SIG-M5 (cell line): ENCODE data around the gene TFCP2.
A peak's percentile ranks its signal among the peaks of the same experiment; 100 is the strongest.
"Not testable (repeated sequence)": the region's sequence is repeated elsewhere in the genome, so short reads cannot be mapped to it uniquely, and the experiment has no call there.

Experiments used
- DNase-seq: peaks from one replicate; lab custom pipeline; 2025; lab: John Stamatoyannopoulos, UW

TFCP2 gene

DNA sequence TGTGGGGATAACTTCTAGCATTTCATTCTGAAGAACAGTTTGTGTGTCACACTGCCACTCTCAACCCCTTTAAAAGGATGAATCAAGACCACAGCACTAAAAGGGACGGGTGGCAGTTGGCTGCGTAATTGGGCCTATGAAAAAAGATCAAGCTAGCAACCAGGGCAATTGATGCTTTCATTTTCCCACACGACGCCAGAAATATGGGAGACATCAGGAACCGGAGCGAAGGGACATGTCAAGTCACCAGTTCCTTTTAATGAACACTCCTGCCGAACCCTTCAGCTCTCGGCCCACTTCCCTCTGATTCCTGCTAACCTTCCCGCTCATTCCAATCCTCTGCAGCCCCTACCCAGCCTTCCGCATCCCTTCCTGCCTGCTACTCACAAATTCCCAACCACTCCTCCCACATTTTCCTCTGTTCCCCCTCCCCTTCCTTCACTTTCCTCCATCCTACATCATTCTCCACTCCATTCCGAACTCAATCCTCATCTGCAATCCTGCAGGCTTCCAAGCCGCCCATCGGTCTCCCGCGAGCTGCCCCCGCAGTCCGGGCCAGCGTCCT, 90.3 kb downstream of the TFCP2 start:
- no peak for DNase-seq

DNA sequence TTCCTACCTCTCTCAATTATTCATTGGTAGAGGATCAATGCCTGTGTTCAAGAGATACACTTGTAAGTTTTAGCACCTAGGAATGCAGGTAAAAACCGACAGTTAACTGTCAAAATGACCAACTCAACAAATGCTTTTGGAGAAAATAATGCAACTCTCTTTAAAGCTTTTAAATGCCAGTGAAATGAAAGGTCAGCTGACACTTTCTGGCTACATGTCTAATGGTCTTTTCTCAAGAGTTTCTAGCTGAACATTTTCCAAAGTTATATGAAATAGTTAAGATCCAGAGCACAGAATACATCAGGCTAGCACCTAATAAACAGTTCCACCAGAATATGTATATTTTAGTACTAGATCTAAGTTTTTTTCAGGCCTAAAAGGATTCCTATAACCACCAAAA, 91.5 kb downstream of the TFCP2 start:
- no peak for DNase-seq

DNA sequence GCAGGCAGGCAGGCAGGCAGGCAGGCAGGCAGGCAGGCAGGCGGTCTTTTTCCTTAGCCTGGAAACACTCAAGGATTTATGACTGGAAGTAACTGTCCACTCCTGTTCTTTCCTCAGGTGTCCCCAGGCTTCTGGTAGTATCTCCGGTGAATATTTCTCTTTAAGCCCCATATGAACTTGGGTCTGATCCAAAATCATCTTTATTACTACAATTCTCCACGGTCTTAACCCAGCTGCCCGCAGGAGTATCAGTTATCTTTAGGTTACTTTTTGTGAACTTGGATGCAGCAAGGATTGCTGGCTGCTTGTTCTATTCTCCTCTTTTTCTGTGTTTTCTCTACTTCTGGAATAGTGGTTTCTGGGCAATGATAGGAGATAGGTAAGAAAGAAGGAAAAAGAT, 92.8 kb downstream of the TFCP2 start:
- DNase-seq: no peak

DNA sequence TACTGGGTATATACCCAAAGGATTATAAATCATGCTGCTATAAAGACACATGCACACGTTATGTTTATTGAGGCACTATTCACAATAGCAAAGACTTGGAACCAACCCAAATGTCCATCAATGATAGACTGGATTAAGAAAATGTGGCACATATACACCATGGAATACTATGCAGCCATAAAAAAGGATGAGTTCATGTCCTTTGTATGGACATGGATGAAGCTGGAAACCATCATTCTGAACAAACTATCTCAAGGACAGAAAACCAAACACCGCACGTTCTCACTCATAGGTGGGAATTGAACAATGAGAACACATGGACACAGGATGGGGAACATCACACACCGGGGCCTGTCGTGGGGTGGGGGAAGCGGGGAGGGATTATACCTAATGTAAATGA, 94.1 kb downstream of the TFCP2 start:
- DNase-seq: not testable (repeated sequence)

DNA sequence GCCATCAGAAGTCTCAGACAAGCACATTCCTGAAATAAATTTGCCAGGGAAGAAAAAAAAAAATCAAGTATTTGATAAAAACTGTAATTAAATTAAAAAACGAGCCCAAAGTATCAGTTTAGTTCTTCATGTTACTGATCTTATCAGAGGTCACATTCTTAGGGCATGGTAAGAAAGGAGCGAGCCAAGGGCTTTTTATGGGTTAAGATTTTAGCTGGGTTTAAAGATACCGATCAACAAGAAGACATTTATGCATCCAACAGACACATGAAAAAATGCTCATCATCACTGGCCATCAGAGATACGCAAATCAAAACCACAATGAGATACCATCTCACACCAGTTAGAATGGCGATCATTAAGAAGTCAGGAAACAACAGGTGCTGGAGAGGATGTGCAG, 94.6 kb downstream of the TFCP2 start:
- DNase-seq: not testable (repeated sequence)

DNA sequence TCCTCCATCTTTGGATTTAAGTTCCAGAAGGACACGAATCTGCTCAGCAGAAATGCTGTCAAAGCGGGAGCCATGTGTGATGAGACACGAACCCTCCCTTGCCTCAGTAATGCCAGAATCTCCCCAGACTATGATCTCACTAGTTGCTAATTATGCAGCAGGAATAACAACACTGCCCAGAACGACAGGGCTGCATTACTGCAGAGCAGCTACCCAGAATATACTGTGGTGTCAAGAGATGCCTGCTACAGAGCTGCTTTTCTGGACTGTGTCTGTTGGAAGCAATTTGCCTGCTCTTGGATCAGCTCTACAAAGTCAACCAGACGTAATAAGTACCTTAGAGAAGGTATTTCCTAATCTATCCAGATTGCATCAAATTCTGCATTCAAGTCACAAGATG, 95.0 kb downstream of the TFCP2 start:
- no peak for DNase-seq

DNA sequence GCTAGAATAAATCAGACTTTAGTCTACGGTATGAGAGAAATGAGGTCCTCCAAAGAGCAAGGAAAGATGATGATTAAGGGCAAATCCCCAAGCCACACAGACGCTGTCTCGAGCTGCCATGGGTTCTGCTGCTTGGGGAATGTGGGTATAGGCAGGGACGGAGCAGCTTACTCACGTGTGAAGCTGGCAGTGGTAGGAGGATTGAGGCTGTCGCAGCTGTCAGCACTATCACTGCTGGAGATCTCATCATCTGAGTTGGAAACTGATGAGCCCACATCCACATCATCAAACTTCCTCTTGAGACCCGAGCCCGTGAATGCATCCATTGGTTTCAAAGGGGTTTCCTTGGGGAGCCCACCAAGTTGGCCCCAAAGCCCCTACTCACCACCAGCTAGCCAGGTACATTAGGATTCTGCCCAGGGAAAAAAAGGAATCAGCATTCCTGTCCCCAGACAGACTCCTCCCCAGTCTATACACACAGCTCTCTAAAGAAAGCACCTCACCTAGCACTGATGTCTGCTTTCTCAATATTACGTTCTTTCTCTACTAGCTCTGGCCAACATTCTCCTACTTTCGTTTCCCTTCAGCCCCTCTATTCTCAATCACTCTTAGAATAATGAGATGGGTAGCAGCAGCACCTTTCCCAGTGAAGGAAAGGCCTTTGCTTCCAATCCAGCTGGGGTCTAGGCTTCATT, 96.6 kb downstream of the TFCP2 start:
- DNase-seq: no peak

DNA sequence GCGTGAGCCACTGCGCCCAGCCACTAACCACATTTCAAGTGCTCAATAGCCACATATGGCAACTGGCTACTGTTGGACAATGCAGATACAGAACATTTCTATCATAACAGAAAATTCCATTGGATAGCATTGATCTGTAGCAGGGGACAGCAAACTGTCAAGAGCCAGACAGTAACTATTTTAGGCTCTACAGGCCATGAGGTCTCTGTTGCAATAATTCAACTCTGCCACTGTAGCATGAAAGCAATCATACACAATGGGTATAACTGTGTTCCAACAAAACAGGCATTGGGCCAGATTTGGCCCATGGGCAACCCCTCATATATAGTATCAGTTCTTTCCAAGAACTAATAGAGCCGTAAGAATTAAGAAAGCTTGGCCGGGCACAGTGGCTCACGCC, 97.5 kb downstream of the TFCP2 start:
- DNase-seq: no peak

DNA sequence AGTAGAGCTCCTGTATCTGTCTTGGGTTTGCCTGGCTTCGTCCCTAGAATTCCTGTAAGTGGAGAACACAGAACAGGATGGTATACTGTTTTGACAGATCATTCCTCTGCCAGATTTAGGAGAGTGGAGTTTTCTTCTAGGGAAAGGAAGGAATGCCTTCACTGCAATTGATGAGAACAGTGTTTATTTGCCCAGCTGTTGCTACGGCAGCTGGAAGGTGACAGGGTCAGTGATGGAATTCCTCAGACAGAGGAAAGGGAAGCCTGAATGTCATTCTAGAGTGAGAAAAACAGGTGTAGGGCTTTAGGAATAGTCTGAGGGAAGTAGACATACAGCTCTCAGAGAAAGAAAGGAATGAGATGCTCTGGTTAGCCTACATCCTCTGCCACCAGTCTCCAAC, 101.3 kb downstream of the TFCP2 start:
- no peak for DNase-seq

DNA sequence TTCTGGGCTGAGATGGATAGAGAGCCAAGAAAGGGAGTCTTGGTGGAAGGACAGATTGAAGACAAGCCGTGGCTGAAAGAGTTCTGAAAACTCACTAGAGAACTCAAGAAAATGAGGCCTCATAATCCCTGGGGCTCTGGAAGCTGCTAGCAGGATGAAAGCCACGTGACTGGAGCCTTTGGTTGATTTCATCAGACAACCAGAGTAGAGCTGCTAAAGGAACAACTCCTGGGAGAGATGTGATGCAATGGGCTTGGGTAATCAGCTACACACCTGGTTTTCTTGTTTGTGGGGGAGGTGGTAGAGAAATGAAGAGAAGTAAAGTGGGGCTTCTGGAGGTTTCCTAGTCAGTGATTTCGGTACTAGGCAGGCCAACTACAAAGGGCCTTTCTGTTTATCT, 102.9 kb downstream of the TFCP2 start:
- no peak for DNase-seq

DNA sequence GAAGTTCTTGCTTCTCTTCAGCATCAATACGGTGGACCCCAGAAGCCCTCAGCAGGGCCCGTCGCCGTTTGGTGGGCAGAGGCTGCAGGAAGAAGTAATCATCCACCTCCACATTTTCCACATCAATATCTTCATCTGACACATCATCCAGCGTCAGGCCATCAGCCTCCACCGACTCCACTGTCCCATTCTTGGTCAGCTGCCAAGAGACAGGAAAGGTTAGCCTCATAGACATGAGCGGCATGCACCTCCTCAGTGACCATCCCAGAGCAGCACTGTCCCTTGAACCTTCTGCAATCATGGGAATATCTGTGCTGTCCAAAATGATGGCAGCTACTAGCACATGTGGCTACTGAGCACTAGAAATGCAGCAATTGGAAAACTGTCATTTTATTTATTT, 105.2 kb downstream of the TFCP2 start:
- no peak for DNase-seq

DNA sequence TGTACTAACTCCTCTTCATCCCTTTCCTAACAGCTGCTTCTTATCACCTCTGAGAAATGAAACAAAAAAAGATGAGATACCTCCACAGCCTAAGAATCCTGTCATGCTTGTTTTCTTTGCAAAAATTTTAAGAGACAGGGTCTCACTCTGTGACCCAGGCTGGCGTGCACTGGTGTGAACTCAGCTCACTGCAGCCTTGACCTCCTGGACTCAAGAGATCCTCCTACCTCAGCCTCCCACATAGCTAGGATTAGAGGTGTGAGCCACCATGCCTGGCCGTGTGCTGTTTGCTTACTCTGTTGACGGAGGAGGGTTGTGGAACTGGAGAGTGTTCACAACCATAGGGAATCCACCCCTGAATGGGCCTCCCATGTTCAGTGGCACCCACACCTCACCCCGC, 105.7 kb downstream of the TFCP2 start:
- DNase-seq: no peak

DNA sequence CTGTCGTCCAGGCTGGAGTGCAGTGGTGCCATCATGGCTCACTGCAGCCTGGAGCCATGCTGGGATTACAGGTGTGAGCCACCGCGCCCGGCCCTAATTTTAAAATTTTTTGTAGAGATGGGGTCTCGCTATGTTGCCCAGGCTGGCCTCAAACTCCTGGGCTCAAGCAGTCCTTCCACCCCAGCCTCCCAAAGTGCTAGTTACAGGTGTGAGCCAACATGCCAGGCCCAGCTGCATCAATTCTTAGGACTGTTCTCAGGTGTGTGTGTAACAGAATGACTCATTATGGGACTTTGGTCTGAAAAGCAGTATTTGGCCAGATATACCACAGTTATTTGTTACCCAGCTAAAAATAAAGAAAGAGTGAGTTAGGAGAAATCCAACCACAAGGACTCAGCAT, 107.4 kb downstream of the TFCP2 start:
- DNase-seq: no peak

DNA sequence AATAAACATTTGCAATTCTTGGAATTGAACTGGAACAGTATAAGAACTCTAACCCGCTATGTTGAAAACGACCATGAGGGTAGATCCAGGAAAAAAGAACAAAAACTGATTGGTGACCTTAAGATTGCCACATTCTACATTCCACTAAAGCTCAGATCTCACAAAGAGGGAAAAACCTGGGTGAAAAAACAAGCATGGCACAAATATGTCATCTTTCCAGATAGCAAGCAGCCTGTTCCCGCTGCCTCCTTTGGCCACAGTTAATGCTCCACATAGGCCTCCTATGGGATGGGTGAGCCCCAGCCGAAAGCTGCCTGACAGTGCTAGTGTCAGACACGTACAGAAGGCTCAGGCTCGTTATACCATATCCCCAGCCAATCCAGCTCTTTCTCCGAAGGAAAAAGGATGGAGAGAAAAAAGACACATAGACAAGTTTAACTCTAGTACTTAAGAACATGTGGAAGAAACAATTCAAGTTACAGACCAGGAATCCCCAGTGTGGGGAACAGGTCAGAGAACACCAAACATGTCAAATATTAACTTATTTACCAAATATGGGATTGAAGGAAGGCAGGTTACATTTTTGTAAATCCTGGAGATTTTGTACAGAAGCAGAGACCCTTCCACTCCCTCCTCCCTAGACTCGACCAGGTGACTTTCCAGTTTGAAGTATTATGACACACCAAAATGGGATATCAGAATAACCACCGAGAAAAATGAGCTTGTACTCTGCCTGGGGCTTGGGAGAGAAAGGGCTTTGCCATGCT, 110.1 kb downstream of the TFCP2 start:
- DNase-seq: no peak

DNA sequence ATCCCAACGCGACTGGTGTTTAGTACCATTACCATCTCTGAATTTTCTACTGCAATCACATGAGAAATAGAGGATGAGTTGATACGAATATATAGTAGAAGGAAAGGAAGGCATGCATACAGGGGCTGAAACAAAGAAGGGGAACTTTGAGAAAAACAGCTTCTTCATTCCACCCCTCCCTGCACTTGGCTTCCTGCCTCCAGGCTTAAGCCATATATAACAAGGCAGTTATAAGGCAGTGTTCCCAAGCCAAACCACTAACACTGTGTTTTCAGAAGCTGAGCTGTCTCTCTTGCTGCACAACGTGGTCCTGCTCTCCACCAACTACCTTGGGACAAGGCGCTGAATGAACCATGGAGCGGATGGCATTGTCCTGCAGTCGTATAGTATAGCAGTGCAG, 113.8 kb downstream of the TFCP2 start:
- no peak for DNase-seq

DNA sequence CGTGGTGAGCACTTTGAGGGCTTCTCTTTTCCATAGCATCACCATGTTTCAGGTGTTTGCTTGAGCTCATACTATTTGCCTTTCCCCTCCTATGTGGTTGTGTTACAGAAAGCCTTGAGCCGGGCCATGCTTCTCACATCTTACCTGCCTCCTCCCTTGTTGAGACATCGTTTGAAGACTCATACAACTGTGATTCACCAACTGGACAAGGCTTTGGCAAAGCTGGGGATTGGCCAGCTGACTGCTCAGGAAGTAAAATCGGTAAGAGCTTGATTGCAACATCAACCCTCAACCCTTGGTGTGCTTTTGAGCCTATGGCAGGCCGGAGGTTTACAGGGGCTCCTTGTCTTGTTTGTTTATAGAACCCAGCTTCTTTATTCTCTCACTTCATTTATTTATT, 116.7 kb downstream of the TFCP2 start:
- DNase-seq: no peak

DNA sequence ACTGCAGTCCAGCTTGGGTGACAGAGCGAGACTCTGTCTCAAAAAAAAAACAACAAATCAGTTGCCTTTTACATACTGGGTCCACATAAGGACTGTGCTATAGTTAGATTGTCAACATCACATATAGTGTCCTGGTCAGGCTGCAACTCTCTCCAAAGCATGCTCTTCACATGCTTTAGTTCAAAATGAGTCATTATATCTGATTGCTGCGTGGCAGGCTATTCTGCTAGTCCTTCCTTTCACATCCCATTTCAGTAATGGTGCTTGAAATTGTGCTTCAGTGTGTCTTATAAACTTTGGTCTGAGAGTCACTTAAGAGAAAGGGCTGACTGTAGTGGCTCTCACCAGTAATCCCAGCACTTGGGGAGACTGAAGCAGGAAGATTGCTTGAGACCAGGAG, 117.9 kb downstream of the TFCP2 start:
- DNase-seq: no peak

DNA sequence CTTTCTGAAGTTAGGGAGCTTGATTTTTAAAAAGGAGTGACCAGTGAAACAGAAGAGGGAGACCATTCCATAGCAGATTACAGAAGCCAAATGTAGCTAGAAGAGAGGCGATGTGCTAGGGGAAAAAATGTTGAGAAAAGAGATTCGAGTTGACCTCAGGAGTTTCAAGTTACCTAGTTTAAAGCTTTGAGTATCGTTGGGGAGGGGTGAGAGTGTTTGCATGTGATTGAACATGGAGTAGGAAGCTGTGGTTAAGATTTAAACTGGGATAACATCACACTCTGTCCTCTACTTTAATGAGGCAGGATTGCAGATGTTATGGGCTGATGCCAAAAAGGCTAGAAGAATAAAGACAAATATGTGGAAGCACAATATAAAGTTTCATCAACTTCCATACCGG, 121.1 kb downstream of the TFCP2 start:
- no peak for DNase-seq

DNA sequence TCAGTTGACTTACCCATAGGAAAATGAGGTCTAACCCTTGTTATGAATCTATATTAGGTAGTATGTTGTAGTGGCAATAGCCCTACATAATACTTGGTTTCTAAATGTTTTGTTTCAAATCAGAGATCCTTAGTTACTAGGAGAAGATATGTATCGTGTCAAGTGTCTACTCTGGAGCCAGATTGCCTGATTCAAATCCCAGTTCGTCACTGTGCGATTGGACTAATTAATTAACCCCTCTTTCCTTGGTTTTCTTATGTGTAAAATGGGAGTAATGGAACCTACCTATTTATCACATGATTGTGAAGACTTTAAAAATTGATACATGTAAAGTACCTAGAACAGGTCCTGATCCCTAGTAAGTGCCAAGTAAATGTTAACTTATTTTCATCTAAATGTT, 123.4 kb downstream of the TFCP2 start:
- no peak for DNase-seq

DNA sequence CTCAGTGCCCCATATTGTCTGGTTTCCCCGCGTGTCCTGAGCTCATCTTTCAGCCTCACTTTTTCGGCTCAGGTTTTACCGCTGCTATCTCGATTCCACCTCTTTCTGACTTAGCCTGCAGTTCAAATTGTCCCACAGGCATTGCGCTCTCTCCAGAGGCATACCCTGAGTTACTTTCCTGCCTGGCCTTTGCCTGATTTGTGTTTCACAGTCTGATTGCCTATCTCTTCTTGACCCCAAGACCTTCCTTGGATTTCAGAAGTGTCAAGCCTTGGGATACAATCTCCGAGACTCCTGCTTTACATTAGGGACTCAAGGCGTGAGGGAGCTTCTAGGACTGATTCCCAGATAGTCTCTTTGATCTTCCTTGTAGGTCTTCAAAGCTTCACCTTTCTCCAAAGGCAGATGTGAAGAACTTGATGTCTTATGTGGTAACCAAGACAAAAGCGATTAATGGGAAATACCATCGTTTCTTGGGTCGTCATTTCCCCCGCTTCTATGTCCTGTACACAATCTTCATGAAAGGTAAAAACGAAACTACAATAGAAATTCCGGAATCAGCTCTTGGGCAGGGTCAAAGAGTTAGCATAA, 124.2 kb downstream of the TFCP2 start:
- DNase-seq: no peak

DNA sequence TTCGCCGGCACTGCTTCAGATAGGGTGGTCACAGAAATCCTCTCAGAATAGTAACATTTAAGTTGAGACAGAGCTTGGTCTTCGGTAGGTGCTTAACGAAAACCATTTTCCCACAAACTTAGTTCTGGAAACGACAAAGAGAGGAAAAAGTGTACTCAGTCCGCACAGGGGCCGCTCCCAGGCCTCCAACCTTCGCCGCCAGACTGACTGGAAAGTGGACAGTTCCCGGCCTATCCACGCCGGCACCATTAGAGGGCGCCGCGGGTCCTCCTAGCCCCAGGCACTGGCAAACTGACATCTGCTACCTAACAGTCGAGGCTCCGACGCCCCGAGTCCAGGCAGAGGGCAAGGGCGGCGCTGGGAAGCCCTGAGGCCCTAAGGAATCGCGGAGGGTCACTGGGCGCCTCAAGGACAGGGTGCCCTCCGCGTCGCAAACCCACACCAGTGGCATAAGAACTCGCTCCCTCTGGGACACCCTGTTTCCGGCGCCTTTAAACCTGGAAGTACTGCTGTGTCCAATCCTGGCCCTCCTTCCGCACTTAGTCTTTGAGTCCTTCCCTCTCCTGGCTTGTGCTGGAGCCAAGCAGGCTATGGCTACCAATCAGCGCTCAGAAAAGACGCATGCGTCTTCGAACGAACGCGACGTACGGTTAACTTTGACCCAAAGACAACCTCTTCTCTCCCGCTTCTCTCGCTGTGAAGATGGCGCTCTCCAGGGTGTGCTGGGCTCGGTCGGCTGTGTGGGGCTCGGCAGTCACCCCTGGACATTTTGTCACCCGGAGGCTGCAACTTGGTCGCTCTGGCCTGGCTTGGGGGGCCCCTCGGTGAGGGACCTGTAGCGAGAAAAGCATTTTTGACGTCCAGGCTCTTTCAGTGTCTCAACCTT, 125.0 kb downstream of the TFCP2 start, which contains the start of gene LETMD1:
Gene LETMD1, plus strand, starts transcription at position 673 of the 886 bp plus-strand sequence. Its CDS starts 30 bp downstream, at position 703.
- peak; percentile 99 for DNase-seq
